Measurements from ENCODE around the gene FGF21.

DNA sequence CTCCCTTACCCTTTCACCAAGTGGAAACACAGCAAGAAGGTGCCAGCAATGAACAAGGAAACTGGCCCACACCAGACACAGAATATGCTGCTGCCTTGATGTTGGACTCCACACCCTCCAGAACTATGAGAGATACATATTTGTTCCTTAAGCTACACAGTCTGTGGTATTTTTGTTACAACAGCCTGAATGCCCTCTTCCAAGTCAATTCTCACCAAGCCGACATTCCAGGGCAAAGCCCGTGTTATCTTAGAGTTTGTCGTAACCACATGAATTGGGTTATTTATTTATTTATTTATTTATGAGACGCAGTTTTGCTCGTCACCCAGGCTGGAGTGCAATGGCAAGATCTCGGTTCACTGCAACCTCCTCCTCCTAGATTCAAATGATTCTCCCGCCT, 14.9 kb downstream of the FGF21 start:
- no peak for TF ChIP-seq YY1 (IDR thresholded peaks at IDR 0.05; ENCODE audit: low read depth, low read length)
- TF ChIP-seq, protein P1, sequence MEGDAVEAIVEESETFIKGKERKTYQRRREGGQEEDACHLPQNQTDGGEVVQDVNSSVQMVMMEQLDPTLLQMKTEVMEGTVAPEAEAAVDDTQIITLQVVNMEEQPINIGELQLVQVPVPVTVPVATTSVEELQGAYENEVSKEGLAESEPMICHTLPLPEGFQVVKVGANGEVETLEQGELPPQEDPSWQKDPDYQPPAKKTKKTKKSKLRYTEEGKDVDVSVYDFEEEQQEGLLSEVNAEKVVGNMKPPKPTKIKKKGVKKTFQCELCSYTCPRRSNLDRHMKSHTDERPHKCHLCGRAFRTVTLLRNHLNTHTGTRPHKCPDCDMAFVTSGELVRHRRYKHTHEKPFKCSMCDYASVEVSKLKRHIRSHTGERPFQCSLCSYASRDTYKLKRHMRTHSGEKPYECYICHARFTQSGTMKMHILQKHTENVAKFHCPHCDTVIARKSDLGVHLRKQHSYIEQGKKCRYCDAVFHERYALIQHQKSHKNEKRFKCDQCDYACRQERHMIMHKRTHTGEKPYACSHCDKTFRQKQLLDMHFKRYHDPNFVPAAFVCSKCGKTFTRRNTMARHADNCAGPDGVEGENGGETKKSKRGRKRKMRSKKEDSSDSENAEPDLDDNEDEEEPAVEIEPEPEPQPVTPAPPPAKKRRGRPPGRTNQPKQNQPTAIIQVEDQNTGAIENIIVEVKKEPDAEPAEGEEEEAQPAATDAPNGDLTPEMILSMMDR (IDR thresholded peaks at IDR 0.05 in 2 of 3, conservative IDR thresholded peaks at IDR 0.05 in 1 of 3; ENCODE audit: control insufficient read depth in 2 of 3, extremely low read depth in 1 of 3, insufficient read depth in 1 of 3, low read depth in 3 of 3, low read length in 3 of 3) = no peak
- no peak for TF ChIP-seq POLR2A (IDR thresholded peaks at IDR 0.05; ENCODE audit: low read depth, low read length)
- TF ChIP-seq ZSCAN29 (IDR thresholded peaks at IDR 0.05) = no peak
- TF ChIP-seq, protein P2, sequence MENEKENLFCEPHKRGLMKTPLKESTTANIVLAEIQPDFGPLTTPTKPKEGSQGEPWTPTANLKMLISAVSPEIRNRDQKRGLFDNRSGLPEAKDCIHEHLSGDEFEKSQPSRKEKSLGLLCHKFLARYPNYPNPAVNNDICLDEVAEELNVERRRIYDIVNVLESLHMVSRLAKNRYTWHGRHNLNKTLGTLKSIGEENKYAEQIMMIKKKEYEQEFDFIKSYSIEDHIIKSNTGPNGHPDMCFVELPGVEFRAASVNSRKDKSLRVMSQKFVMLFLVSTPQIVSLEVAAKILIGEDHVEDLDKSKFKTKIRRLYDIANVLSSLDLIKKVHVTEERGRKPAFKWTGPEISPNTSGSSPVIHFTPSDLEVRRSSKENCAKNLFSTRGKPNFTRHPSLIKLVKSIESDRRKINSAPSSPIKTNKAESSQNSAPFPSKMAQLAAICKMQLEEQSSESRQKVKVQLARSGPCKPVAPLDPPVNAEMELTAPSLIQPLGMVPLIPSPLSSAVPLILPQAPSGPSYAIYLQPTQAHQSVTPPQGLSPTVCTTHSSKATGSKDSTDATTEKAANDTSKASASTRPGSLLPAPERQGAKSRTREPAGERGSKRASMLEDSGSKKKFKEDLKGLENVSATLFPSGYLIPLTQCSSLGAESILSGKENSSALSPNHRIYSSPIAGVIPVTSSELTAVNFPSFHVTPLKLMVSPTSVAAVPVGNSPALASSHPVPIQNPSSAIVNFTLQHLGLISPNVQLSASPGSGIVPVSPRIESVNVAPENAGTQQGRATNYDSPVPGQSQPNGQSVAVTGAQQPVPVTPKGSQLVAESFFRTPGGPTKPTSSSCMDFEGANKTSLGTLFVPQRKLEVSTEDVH (IDR thresholded peaks at IDR 0.05; ENCODE audit: low read depth, partially characterized antibody) = no peak
- TF ChIP-seq POLR2AphosphoS5 (IDR thresholded peaks at IDR 0.05; ENCODE audit: low read length) = no peak
- TF ChIP-seq, protein P3, sequence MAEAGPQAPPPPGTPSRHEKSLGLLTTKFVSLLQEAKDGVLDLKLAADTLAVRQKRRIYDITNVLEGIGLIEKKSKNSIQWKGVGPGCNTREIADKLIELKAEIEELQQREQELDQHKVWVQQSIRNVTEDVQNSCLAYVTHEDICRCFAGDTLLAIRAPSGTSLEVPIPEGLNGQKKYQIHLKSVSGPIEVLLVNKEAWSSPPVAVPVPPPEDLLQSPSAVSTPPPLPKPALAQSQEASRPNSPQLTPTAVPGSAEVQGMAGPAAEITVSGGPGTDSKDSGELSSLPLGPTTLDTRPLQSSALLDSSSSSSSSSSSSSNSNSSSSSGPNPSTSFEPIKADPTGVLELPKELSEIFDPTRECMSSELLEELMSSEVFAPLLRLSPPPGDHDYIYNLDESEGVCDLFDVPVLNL (IDR thresholded peaks at IDR 0.05; ENCODE audit: low read depth, low read length) = no peak
- TF ChIP-seq CHD1 (IDR thresholded peaks at IDR 0.05; ENCODE audit: low read depth, low read length) = no peak
- no peak for TF ChIP-seq HDGF (IDR thresholded peaks at IDR 0.05)
- TF ChIP-seq POLR2AphosphoS2 (IDR thresholded peaks at IDR 0.05; ENCODE audit: low read depth, low read length) = no peak

Data from GM12878 (cell line).